Measurements from ENCODE around the gene DEFB119.
"Not testable (repeated sequence)": the region's sequence is repeated elsewhere in the genome, so short reads cannot be mapped to it uniquely, and the experiment has no call there.

DEFB119 gene, protein sequence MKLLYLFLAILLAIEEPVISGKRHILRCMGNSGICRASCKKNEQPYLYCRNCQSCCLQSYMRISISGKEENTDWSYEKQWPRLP

DNA sequence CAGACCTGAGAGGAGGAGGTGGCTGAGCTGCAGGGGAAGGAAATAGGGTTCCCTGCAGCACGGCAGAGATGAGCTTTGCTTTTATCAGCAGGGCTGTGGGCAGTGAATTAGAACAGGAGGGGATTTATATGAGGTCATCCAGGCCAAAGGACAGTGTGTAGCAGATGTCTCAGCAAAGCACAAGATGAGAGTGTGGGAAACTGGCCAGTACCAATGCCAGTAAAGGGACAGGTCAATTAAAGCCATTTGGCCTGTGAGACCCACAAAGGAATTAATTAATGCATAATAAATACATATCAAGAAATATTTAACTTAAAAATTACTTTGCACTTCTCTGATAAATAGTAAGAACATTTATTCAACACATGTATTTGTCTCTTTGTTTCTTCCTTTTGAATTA is at the start of gene DEFB119:
TSS of gene DEFB119 (minus strand) at position 101 of the 400 bp plus-strand sequence. CDS start 107 bp downstream, outside the sequence.
- no peak within 1 kb of the TSS for H3K27ac ChIP-seq
- H3K4me3 ChIP-seq = no peak within 1 kb of the TSS

DNA sequence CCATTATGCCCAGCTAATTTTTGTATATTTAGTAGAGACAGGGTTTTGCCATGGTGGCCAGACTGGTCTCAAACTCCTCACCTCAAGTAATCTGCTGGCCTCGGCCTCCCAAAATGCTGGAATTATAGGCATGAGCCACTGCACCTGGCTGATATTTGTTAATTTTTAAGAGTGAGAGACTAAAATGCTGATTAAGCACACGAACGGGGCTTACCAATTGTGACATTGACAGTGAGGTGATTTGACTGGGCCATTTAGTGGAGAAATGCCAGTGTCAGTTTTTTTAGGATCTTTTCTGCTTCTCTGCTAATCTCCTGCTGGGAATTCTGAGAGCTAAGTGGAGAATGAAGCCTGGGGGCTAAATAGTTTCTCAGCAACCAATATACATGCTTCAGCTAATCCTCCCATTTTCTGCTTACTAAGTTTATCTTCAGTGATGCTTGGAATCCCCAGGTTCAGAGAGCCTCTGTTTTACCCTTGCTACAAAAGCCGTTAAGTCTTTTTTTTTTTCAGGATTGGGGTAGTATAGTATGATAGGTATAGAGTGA is 40.3 kb upstream of the DEFB119 start:
- H3K27ac ChIP-seq = no peak overlapping the region
- no peak overlapping the region for H3K4me3 ChIP-seq

DNA sequence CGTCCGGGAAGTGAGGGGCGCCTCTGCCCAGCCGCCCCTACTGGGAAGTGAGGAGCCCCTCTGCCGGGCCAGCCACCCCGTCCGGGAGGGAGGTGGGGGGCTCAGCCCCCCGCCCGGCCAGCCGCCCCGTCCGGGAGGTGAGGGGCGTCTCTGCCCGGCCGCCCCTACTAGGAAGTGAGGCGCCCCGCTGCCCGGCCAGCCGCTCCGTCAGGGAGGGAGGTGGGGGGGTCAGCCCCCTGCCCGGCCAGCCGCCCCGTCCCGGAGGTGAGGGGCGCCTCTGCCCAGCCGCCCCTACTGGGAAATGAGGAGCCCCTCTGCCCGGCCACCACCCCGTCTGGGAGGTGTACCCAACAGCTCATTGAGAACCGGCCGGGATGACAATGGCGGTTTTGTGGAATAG is 37.2 kb upstream of the DEFB119 start:
- H3K4me3 ChIP-seq, H3K27ac ChIP-seq: not testable (repeated sequence)

GRCh38 chr20:31426891-31427551 is 36.6 kb upstream of the DEFB119 start:
- H3K27ac ChIP-seq, H3K4me3 ChIP-seq: not testable (repeated sequence)

- no peak overlapping the region for H3K27ac ChIP-seq
- no peak overlapping the region for H3K4me3 ChIP-seq
Observed at GRCh38 chr20:31425797-31426196, 35.4 kb upstream of the DEFB119 start.

GRCh38 chr20:31418307-31418706 is 27.9 kb upstream of the DEFB119 start:
- Histone ChIP-seq H3K27ac (no peak overlapping the region), H3K4me3 (no peak overlapping the region)

DNA sequence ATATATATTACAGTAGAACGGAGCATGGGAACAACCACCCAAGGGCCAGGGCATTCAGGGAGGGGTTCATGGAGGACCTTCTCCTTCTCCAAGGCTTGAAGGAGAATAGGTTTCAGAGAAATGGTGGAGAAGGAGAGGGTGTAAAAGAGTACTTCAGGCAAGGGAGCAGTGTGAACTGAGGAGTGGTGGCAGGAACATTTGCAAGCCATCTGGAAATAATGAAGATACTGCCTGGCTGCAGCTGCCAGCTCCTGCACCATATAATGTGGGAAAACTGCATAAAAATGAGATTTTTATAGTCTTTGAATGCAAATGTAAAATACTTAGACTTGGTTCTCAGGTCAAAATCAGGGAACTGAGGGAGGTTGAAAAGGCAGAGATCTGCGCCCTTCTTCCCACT is 25.3 kb upstream of the DEFB119 start:
- H3K27ac ChIP-seq = no peak overlapping the region
- no peak overlapping the region for H3K4me3 ChIP-seq

GRCh38 chr20:31414381-31414780 is 24.0 kb upstream of the DEFB119 start:
- Histone ChIP-seq H3K27ac (no peak overlapping the region), H3K4me3 (no peak overlapping the region)

DNA sequence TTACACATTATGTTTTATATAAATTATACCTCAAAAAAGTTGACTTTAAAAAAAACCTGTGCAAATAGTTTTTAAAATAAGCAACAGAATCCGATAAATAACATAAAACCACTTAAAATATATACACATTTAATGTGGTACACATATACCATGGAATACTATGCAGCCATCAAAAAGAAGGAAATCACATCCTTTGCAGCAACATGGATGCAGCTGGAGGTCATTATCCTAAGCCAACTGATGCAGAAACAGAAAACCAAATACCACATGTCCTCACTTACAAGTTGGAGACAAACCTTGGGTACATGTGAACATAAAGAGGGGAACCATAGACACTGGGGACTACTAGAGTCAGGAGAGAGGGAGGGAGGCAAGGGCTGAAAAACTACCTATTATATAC is 19.6 kb upstream of the DEFB119 start:
- Histone ChIP-seq H3K4me3 (no peak overlapping the region), H3K27ac (no peak overlapping the region)

- Histone ChIP-seq H3K4me3 (no peak within 1 kb of the TSS), H3K27ac (no peak within 1 kb of the TSS)
Observed at GRCh38 chr20:31406115-31406514, 15.7 kb upstream of the DEFB119 start, which contains the start of gene DEFB121. Gene DEFB121, minus strand, starts transcription at chr20:31406215. Its CDS starts 63 bp downstream, at chr20:31406152.

DNA sequence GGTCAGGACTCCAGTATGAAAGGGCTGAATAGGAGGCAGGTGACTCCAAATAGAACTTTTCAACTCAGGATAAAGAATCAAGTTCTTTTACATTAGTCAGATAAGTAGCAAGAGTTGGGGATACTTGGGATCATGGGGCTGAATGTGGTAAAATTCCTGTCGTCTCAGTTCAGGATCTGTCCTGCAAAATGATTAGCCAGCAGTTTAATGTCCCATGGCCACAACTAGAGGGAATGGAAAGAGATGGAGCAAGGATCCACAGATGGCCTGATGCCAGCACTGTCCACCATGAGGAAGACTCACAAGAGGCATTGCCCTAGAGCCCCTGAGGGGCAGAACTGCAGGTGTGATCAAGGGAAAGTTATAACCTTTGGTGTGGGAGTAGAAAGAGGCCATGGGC is 13.5 kb upstream of the DEFB119 start:
- Histone ChIP-seq H3K4me3 (no peak overlapping the region), H3K27ac (no peak overlapping the region)

DNA sequence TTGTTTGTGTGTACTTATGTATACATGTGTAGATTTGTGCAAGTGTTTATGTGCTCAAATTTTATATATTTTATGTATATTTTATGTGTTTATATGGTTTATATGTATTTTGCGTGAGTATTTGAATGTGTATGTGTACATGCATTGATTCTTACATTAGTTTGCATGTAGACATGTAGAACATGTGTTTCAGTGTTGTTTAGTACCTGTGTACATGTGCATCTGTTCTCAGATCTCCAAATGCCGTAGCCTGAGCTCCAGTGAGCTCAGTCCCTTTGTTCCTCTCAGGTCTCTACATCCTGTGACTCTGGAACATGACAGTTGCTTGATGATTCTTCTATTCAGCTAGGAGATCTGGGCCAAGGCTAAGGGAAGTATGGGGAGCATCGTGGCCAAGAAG is 4.5 kb upstream of the DEFB119 start:
- H3K27ac ChIP-seq = no peak overlapping the region
- no peak overlapping the region for H3K4me3 ChIP-seq

GRCh38 chr20:31392836-31393235 is 2.4 kb upstream of the DEFB119 start:
- H3K27ac ChIP-seq = no peak overlapping the region

GRCh38 chr20:31374346-31374745 is 16.0 kb downstream of the DEFB119 start:
- Histone ChIP-seq H3K27ac (no peak overlapping the region), H3K4me3 (no peak overlapping the region)

More at GRCh38 chr20:31392836-31393235, 2.4 kb upstream of the DEFB119 start:
- no peak overlapping the region for H3K4me3 ChIP-seq

DNA sequence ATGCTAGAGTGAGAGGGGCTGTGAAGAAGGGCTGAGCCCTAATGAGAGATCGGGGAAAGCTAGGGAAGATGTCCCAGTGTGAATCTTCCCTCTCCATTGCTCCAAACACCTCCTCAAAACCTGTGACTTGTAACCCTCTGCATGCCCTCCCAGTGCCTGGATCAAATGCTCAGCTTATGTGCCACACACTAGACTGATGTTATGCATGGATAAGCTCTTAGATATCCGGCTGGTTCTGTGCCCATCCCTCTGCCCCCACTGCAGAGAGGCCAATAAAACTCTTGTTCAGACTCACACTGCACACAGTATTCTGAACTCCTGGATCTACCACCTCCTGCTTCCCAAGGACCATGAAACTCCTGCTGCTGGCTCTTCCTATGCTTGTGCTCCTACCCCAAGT is 22.1 kb downstream of the DEFB119 start, which contains the start of gene DEFB118:
TSS of gene DEFB118 (plus strand) at position 301 of the 400 bp plus-strand sequence. CDS start at position 351, 50 bp downstream.
- H3K27ac ChIP-seq = no peak within 1 kb of the TSS
- no peak within 1 kb of the TSS for H3K4me3 ChIP-seq

DNA sequence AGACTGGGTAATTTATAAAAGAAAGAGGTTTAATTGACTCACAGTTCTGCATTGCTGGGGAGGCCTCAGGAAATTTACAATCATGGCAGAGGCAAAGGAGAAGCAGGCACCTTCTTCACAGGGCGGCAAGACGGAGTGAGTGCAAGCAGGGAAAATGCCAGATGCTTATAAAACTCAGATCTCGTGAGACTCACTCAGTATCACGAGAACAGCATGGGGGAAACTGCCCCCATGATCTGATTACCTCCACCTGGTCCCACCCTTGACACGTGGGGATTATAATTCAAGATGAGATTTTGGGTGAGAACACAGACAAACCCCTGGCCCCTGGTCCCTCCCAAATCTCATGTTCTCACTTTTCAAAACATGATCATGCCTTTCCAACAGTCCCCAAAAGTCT is 26.1 kb downstream of the DEFB119 start:
- H3K27ac ChIP-seq = not testable (repeated sequence)

DNA sequence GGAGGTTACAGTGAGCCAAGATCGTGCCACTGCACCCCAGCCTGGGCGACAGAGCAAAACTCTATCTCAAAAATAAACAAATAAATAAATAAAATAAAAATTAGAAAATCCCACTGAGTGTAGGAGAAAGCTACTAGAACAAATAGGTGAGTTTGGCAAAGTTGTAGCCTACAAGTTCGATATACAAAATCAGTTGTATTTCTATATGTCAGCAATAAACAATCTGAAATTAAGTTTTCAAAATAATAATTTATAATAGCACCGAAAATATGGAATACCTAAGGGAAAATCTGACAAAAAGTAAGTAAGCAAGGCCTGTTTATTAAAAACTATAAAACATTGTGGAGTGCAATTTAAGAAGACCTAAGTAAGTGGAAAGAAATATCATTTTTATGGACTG is 27.1 kb downstream of the DEFB119 start:
- H3K4me3 ChIP-seq = no peak overlapping the region
- H3K27ac ChIP-seq = no peak overlapping the region

More for the DNA sequence above, 26.1 kb downstream of the DEFB119 start:
- H3K4me3 ChIP-seq = not testable (repeated sequence)

- Histone ChIP-seq H3K27ac (no peak overlapping the region), H3K4me3 (no peak overlapping the region)
Observed at GRCh38 chr20:31355981-31356380, 34.4 kb downstream of the DEFB119 start.

- no peak overlapping the region for H3K27ac ChIP-seq
Observed at GRCh38 chr20:31341470-31341869, 48.9 kb downstream of the DEFB119 start.

DNA sequence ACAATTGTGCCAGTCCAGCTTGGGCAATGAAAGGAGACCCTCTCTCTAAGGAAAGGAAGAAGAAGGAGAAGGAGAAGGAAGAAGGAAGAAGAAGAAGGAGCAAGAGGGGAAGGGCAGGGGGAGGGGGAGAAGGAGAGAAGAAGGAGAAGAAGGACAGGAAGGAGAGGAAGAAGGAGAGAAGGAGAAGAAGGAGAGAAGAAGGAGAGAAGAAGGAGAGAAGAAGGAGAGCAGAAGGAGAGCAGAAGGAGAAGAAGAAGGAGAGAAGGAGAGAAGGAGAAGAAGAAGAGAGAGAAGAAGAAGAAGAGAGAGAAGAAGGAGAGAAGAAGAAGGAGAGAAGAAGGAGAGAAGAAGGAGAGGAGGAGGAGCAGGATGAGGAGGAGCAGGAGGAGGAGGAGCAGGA is 59.5 kb downstream of the DEFB119 start:
- Histone ChIP-seq H3K27ac (no peak overlapping the region), H3K4me3 (no peak overlapping the region)

More at GRCh38 chr20:31341470-31341869, 48.9 kb downstream of the DEFB119 start:
- H3K4me3 ChIP-seq = no peak overlapping the region
